WERI-Rb-1 (cell line): ENCODE measurements around the gene HTT.

Experiments used
- DNase-seq: peaks from one replicate; pipeline ENCODE4 v3.0.0-alpha.2; 2020
- H3K27ac ChIP-seq: fragments of 250-450 bp; sonication (Bioruptor Pico); 2 replicates; pipeline ENCODE4 v1.5.1; 2020; ENCODE audit warnings: mild to moderate bottlenecking, moderate library complexity
- H3K27me3 ChIP-seq: fragments of 250-450 bp; sonication (Bioruptor Pico); 2 replicates; pipeline ENCODE4 v1.5.1; 2021; ENCODE audit warnings: mild to moderate bottlenecking, low read depth, moderate library complexity; ENCODE audit not compliant: insufficient read depth, severe bottlenecking
- H3K36me3 ChIP-seq: fragments of 250-450 bp; sonication (Bioruptor Pico); 2 replicates; pipeline ENCODE4 v1.5.1; 2020; ENCODE audit warnings: mild to moderate bottlenecking, moderate library complexity
- H3K4me3 ChIP-seq: 2 replicates; pipeline ENCODE4 v1.5.1; 2011; ENCODE audit warnings: low read depth, mild to moderate bottlenecking, control low read depth, low read length
- H3K9me3 ChIP-seq: fragments of 250-450 bp; sonication (Bioruptor Pico); 2 replicates; pipeline ENCODE4 v1.5.1; 2021; ENCODE audit warnings: mild to moderate bottlenecking, moderate library complexity; ENCODE audit not compliant: severe bottlenecking
- TF ChIP-seq, protein P1 (sequence below): IDR thresholded peaks from 2 replicates; pipeline ENCODE4 v1.5.1; 2011; ENCODE audit warnings: low read depth, mild to moderate bottlenecking, control low read depth, inconsistent platforms, low read length

HTT gene

DNA sequence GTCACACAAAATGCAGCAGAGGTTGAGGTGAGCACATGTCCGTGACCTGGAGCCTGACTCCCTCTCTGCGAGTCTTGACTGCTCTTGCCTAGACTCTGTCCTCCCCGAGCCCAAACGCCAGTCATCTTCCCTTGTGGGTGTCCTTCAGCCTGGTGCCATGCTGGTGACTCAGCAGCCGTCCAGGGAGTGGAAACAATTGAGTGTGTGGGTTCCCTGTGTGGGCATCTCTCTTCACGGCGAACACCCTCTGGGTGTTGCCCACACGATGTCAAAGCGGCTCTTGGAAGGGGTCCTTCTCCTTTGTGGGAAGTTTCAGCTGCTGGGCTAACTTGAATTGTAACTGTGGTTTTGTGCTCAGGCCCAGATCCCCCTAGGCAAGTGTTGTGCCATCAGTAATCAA, 157.0 kb downstream of the HTT start:
- Histone ChIP-seq H3K9me3 (no peaks in the 10 kb centered on the region), H3K27me3 (no peaks in the 10 kb centered on the region), H3K27ac (no peak overlapping the region), H3K36me3 (peaks cover 84% of the 10 kb centered on the region), H3K4me3 (no peak overlapping the region)
- no peak for DNase-seq
- TF ChIP-seq, protein P1, sequence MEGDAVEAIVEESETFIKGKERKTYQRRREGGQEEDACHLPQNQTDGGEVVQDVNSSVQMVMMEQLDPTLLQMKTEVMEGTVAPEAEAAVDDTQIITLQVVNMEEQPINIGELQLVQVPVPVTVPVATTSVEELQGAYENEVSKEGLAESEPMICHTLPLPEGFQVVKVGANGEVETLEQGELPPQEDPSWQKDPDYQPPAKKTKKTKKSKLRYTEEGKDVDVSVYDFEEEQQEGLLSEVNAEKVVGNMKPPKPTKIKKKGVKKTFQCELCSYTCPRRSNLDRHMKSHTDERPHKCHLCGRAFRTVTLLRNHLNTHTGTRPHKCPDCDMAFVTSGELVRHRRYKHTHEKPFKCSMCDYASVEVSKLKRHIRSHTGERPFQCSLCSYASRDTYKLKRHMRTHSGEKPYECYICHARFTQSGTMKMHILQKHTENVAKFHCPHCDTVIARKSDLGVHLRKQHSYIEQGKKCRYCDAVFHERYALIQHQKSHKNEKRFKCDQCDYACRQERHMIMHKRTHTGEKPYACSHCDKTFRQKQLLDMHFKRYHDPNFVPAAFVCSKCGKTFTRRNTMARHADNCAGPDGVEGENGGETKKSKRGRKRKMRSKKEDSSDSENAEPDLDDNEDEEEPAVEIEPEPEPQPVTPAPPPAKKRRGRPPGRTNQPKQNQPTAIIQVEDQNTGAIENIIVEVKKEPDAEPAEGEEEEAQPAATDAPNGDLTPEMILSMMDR, result no peak

DNA sequence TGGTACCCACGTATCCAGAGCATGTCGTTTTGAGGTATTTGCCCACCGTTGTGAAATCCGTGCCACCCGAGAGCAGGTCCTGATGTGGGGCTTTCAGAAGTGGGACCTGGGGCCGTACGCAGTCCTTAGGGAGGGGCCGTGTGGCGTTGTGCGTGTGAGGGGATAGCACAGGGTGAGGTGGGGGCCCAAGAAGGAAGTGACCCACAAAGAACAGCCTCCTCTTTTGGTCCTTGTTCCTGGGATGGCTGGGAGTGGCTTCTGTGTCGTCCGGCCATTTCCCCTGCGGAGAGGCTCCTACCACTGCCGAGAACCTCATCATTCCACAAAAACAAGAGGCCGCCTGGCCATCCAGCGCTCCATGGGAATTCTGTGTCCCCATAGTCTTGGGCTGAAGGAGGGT, 157.5 kb downstream of the HTT start:
- TF ChIP-seq, protein P1, result no peak
- H3K27ac ChIP-seq, result no peak overlapping the region

DNA sequence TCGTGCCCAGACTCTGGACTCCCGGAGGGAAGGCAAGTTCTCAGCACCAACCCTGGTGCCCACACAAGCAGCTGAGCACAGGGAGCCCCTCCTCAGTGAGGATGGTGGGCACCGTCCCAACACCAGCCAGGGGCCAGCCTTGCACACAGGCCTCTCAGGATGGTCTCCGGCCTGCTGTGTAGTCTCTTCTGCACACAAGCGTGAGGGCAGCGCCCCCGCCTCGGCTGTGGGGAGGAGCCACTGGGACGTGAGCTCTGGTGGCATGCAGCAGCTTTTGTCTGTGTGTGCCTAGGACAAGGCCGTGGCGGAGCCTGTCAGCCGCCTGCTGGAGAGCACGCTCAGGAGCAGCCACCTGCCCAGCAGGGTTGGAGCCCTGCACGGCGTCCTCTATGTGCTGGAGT, 158.4 kb downstream of the HTT start:
- DNase-seq, result no peak
- H3K27ac ChIP-seq, result no peak overlapping the region
- peaks cover 84% of the 10 kb centered on the region for H3K36me3 ChIP-seq
- no peaks in the 10 kb centered on the region for H3K9me3 ChIP-seq
- no peak overlapping the region for H3K4me3 ChIP-seq
- no peaks in the 10 kb centered on the region for H3K27me3 ChIP-seq
- TF ChIP-seq, protein P1, result no peak

More for the DNA sequence above, 157.5 kb downstream of the HTT start:
- Histone ChIP-seq H3K4me3 (no peak overlapping the region), H3K36me3 (peaks cover 79% of the 10 kb centered on the region), H3K27me3 (no peaks in the 10 kb centered on the region), H3K9me3 (no peaks in the 10 kb centered on the region)
- no peak for DNase-seq

DNA sequence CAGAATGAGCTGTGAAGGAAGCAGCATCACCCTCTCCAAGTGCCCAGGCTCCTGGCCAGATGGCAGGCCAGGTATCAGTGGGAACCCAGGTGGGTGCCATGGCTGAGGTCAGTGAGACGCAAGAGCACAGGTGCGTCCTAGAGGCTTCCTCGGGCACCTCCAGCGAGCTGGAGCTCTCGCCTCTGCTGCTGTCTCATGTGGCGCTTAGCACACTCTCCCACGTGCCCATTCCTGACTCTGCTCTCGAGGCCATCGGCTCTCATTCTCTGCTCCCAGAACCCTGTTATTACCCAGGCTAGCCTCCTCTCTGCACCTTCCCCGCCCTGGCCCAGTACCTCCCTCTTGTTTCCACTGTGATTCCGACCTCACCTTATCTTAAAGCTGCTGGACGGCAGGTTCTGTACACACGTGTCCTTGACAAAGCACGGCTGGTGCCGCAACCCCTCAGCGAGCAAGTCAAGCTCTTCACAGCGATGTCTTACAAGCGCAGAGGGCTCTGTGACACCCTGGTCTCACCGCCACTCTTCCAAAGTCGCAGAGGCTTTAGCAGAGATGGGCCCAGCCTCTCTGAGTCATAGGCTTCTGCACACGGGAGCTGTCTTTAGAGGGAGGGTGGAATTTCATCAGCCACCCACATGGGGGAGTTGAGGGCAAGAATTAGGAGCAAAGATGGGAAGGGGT, 159.1 kb downstream of the HTT start:
- peaks cover 83% of the 10 kb centered on the region for H3K36me3 ChIP-seq
- TF ChIP-seq, protein P1, result no peak

DNA sequence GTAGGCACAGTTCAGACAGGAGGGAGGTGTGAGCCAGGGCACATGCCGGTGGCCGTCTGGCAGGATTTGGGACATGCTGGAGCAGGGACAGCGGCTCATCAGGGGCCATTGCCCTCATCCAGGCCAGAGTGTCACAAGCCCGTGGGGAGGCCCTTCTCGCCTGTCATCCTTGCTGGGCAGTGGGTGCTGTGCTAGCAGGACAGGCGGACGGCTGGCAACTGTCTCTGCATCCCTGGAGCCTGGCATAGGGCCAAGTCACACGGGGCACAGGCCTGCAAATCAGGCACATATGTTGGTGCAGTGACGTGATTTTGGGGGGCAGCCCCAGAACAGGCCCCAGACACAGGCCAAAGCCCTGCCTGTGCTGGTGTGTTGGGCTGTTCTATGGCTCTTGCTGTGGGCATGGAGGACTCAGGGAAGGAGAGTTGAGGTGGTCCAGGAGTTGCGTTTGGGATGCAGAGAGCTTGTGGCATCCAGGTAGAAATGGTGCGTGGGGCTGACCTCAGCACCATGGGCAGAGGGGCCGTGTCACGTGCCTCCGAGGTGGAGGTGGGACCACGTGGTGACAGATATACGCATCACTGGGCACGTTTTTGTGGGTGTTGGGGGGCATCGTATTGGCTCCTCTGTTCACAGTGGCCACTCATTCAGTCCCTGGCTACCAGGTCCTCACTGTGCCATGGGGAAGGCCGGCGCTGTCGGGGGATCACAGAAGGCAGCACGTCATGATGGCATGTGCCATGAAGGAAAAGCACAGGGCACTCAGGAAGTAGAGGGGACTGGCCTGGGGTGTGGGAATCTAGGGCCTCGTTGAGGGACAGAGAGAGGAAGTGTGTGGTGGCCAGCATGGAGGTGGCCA, 159.9 kb downstream of the HTT start:
- Histone ChIP-seq H3K4me3 (no peak overlapping the region), H3K36me3 (peaks cover 81% of the 10 kb centered on the region), H3K9me3 (no peaks in the 10 kb centered on the region), H3K27me3 (no peaks in the 10 kb centered on the region), H3K27ac (no peak overlapping the region)
- no peak for DNase-seq
- TF ChIP-seq, protein P1, result no peak

More for the DNA sequence above, 159.1 kb downstream of the HTT start:
- Histone ChIP-seq H3K27me3 (no peaks in the 10 kb centered on the region), H3K9me3 (no peaks in the 10 kb centered on the region), H3K27ac (no peak overlapping the region), H3K4me3 (no peak overlapping the region)
- DNase-seq, result no peak
